ENCODE results near the gene ATP1A1.

The ATP1A1 gene

GRCh38 chr1:116392717-116393404 lies 19.8 kb downstream of the ATP1A1 start:
- DNase-seq = no peak

GRCh38 chr1:116393792-116394191 lies 20.7 kb downstream of the ATP1A1 start:
- DNase-seq = no peak

- no peak for DNase-seq
Observed at GRCh38 chr1:116394270-116394669, 21.2 kb downstream of the ATP1A1 start.

- DNase-seq = no peak
Observed at GRCh38 chr1:116396769-116397168, 23.7 kb downstream of the ATP1A1 start.

- DNase-seq = no peak
Observed at GRCh38 chr1:116397728-116398127, 24.7 kb downstream of the ATP1A1 start.

GRCh38 chr1:116400780-116401179 lies 27.7 kb downstream of the ATP1A1 start:
- DNase-seq = no peak

GRCh38 chr1:116401646-116402176 lies 28.7 kb downstream of the ATP1A1 start:
- DNase-seq = no peak

- DNase-seq = no peak
Observed at GRCh38 chr1:116402333-116402732, 29.3 kb downstream of the ATP1A1 start.

- DNase-seq = no peak
Observed at GRCh38 chr1:116403496-116404136, 30.6 kb downstream of the ATP1A1 start.

- no peak for DNase-seq
Observed at GRCh38 chr1:116404699-116405098, 31.7 kb downstream of the ATP1A1 start.

GRCh38 chr1:116405241-116406135 lies 32.4 kb downstream of the ATP1A1 start:
- peak; percentile 20 for DNase-seq

GRCh38 chr1:116407033-116407432 lies 34.0 kb downstream of the ATP1A1 start:
- no peak for DNase-seq

GRCh38 chr1:116408193-116408592 lies 35.1 kb downstream of the ATP1A1 start:
- no peak for DNase-seq

- no peak for DNase-seq
Observed at GRCh38 chr1:116408803-116409720, 36.0 kb downstream of the ATP1A1 start.

- DNase-seq = no peak
Observed at GRCh38 chr1:116409751-116410191, 36.7 kb downstream of the ATP1A1 start.

GRCh38 chr1:116411784-116412479 lies 38.9 kb downstream of the ATP1A1 start:
- DNase-seq = no peak

- DNase-seq = no peak
Observed at GRCh38 chr1:116412480-116412798, 39.4 kb downstream of the ATP1A1 start.

GRCh38 chr1:116412898-116413297 lies 39.9 kb downstream of the ATP1A1 start:
- no peak for DNase-seq

- no peak for DNase-seq
Observed at GRCh38 chr1:116413414-116413813, 40.4 kb downstream of the ATP1A1 start.

- no peak for DNase-seq
Observed at GRCh38 chr1:116414364-116414763, 41.3 kb downstream of the ATP1A1 start.

- no peak for DNase-seq
Observed at GRCh38 chr1:116415200-116415698, 42.2 kb downstream of the ATP1A1 start.

All from NCI-H2029 treated with DMSO at 0.1 percent for 48 hours (cell line).